ENCODE data around the gene DSC2. TPM values are rescaled to one million over a fixed set of nuclear protein-coding genes. Genes with fewer than 3 reads are reported as not detected.

DSC2 gene
- total RNA-seq, 1 donor from 2014 or later = 48.7 TPM

DNA sequence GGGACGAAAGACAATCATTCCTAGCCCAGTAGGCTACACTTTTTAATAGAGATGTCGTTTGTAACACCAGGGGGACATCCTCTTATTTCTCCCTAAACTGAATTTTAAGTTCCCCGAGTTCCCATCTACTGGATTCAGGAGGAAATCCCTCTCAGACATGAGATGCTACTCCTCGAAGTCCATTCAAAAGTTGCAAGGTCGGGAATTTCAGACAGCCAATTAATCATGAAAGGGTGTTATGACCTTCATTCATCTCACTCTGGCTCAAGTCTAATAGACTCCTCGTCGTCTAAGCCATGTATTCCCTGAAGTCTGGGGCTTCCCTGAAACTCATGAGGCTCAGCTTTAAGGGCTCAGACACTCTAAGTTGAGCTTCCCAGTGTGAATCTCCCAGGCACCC lies 58.5 kb downstream of the DSC2 start:
- Histone ChIP-seq H3K4me1 (ENCODE audit: insufficient read depth, low read length) (peaks cover 6% of the 10 kb centered on the region), H3K9me3 (ENCODE audit: insufficient read depth, low read depth, low read length) (no peaks in the 10 kb centered on the region), H3K4me3 (ENCODE audit: insufficient read depth, low read depth, low read length) (no peak overlapping the region), H4K20me1 (ENCODE audit: insufficient read depth, low read length) (no peaks in the 10 kb centered on the region), H3K4me2 (ENCODE audit: low read length) (no peak overlapping the region), H2AFZ (ENCODE audit: low read depth, low read length) (no peak overlapping the region), H3K9ac (ENCODE audit: low read length) (no peak overlapping the region), H3K36me3 (ENCODE audit: insufficient read depth, low read length) (no peaks in the 10 kb centered on the region), H3K79me2 (ENCODE audit: insufficient read depth, low read length) (no peaks in the 10 kb centered on the region), H3K27ac (ENCODE audit: low read depth, low read length) (no peak overlapping the region), H3K27me3 (ENCODE audit: insufficient read depth, low read length) (peaks cover 44% of the 10 kb centered on the region)
- Mint-ChIP-seq H3K4me1 (ENCODE audit: low read depth, unreplicated experiment) (peaks cover 11% of the 10 kb centered on the region), H3K36me3 (ENCODE audit: low read depth, unreplicated experiment) (no peaks in the 10 kb centered on the region), H3K9me3 (ENCODE audit: unreplicated experiment) (peaks cover 13% of the 10 kb centered on the region), H3K27ac (ENCODE audit: unreplicated experiment) (no peak overlapping the region), H3K27me3 (ENCODE audit: low read depth, unreplicated experiment) (peaks cover 43% of the 10 kb centered on the region), H3K4me3 (ENCODE audit: unreplicated experiment) (peak overlapping the region; percentile 61)
- DNase-seq (ENCODE audit: low read depth) (no peak), FAIRE-seq (no peak)
- TF ChIP-seq EZH2 (IDR thresholded peaks at IDR 0.05; ENCODE audit: insufficient read depth, low read length) = no peak
- TF ChIP-seq, protein P1, sequence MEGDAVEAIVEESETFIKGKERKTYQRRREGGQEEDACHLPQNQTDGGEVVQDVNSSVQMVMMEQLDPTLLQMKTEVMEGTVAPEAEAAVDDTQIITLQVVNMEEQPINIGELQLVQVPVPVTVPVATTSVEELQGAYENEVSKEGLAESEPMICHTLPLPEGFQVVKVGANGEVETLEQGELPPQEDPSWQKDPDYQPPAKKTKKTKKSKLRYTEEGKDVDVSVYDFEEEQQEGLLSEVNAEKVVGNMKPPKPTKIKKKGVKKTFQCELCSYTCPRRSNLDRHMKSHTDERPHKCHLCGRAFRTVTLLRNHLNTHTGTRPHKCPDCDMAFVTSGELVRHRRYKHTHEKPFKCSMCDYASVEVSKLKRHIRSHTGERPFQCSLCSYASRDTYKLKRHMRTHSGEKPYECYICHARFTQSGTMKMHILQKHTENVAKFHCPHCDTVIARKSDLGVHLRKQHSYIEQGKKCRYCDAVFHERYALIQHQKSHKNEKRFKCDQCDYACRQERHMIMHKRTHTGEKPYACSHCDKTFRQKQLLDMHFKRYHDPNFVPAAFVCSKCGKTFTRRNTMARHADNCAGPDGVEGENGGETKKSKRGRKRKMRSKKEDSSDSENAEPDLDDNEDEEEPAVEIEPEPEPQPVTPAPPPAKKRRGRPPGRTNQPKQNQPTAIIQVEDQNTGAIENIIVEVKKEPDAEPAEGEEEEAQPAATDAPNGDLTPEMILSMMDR (IDR thresholded peaks at IDR 0.05; ENCODE audit: insufficient read depth, low read depth, low read length) = no peak

DNA sequence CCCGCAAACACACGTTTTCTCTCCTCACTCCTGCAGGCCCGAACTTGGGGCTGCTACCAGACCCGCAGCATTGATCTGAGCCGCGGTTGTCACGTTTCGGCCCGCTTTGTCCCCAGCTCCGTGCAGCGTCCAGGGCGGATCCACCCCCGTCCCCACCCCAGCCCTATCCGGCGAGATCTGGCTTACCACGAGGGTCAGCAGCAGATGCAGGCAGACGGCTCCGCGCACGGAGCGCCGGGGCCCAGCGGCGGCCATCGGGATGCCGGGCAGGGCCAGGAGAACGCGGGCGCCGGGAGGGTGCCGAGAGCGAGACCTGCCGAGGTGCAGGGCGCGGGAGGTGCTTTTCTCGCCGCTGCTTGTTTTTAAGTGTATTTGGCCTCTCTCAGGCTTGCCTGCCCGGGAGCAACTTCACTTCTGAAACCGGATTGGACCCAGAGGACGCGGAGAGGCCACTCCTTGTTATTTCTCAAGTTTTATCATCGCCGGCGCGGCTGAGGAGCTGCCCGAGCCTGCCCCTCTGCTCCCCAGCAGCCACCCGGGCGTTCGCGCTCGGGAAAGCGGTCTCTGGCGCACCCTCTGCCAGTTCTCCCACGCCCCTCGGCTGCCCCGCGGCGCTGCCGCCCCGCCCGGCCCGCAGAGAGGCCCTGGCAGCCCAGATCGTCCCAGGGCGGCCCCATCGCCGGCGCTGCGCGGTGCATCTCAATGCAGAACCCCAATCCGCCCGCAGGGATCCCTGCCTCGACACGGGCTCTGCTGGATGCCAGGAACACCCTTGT lies 59.6 kb downstream of the DSC2 start, which contains the start of gene DSC3:
Gene DSC3 (minus strand): TSS at position 337 of the 776 bp plus-strand sequence. CDS start 82 bp downstream, at position 255.
- Histone ChIP-seq H3K79me2 (ENCODE audit: insufficient read depth, low read length) (no peaks in the 10 kb centered on the region), H3K27me3 (ENCODE audit: insufficient read depth, low read length) (peaks cover 44% of the 10 kb centered on the region), H4K20me1 (ENCODE audit: insufficient read depth, low read length) (no peaks in the 10 kb centered on the region), H3K4me1 (ENCODE audit: insufficient read depth, low read length) (peaks cover 6% of the 10 kb centered on the region), H3K27ac (ENCODE audit: low read depth, low read length) (no peak within 1 kb of the TSS), H3K36me3 (ENCODE audit: insufficient read depth, low read length) (no peaks in the 10 kb centered on the region), H3K9ac (ENCODE audit: low read length) (peak within 1 kb of the TSS; percentile 40), H3K4me2 (ENCODE audit: low read length) (peak within 1 kb of the TSS; percentile 87), H3K4me3 (ENCODE audit: insufficient read depth, low read depth, low read length) (peak within 1 kb of the TSS; percentile 58), H2AFZ (ENCODE audit: low read depth, low read length) (peak within 1 kb of the TSS; percentile 88), H3K9me3 (ENCODE audit: insufficient read depth, low read depth, low read length) (no peaks in the 10 kb centered on the region)
- TF ChIP-seq, protein P1 (IDR thresholded peaks at IDR 0.05; ENCODE audit: insufficient read depth, low read depth, low read length) = no peak
- peak; percentile 19 for DNase-seq (ENCODE audit: low read depth)
- Mint-ChIP-seq H3K4me3 (ENCODE audit: unreplicated experiment) (peak within 1 kb of the TSS; percentile 90), H3K9me3 (ENCODE audit: unreplicated experiment) (peaks cover 13% of the 10 kb centered on the region), H3K36me3 (ENCODE audit: low read depth, unreplicated experiment) (no peaks in the 10 kb centered on the region), H3K27me3 (ENCODE audit: low read depth, unreplicated experiment) (peaks cover 43% of the 10 kb centered on the region), H3K27ac (ENCODE audit: unreplicated experiment) (peak within 1 kb of the TSS; percentile 77), H3K4me1 (ENCODE audit: low read depth, unreplicated experiment) (peaks cover 16% of the 10 kb centered on the region)
- FAIRE-seq = no peak

DNA sequence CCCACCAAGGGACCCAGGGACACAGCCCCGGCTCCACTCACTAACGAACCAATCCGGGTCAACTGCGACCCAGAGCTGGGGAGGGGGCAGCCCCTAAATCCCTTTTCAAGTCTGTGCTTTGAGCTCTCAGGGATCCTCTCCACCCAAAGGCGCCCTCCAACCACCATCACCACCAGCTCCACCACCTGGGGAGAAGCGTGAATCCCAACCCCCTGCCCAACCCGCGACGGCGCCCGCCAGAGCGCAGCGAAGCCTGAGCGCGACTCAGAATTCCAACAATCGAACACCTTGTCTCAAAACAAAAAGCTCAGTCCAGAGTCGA lies 60.2 kb downstream of the DSC2 start:
- no peaks in the 10 kb centered on the region for H3K79me2 ChIP-seq (ENCODE audit: insufficient read depth, low read length)
- H3K4me2 ChIP-seq (ENCODE audit: low read length) = peak overlapping the region; percentile 87
- H3K9me3 ChIP-seq (ENCODE audit: insufficient read depth, low read depth, low read length) = no peaks in the 10 kb centered on the region
- peaks cover 16% of the 10 kb centered on the region for H3K4me1 Mint-ChIP-seq (ENCODE audit: low read depth, unreplicated experiment)
- H3K36me3 Mint-ChIP-seq (ENCODE audit: low read depth, unreplicated experiment) = no peaks in the 10 kb centered on the region
- peak overlapping the region; percentile 40 for H3K9ac ChIP-seq (ENCODE audit: low read length)
- no peaks in the 10 kb centered on the region for H3K36me3 ChIP-seq (ENCODE audit: insufficient read depth, low read length)
- peak overlapping the region; percentile 88 for H2AFZ ChIP-seq (ENCODE audit: low read depth, low read length)
- peak overlapping the region; percentile 90 for H3K4me3 Mint-ChIP-seq (ENCODE audit: unreplicated experiment)
- DNase-seq (ENCODE audit: low read depth) (no peak), FAIRE-seq (no peak)
- peak overlapping the region; percentile 58 for H3K4me3 ChIP-seq (ENCODE audit: insufficient read depth, low read depth, low read length)
- H3K27ac Mint-ChIP-seq (ENCODE audit: unreplicated experiment) = peak overlapping the region; percentile 47
- H4K20me1 ChIP-seq (ENCODE audit: insufficient read depth, low read length) = no peaks in the 10 kb centered on the region
- H3K4me1 ChIP-seq (ENCODE audit: insufficient read depth, low read length) = peaks cover 6% of the 10 kb centered on the region
- TF ChIP-seq EZH2 (IDR thresholded peaks at IDR 0.05; ENCODE audit: insufficient read depth, low read length) = peak; percentile 18
- TF ChIP-seq, protein P1 (IDR thresholded peaks at IDR 0.05; ENCODE audit: insufficient read depth, low read depth, low read length) = no peak
- no peak overlapping the region for H3K27ac ChIP-seq (ENCODE audit: low read depth, low read length)
- H3K27me3 Mint-ChIP-seq (ENCODE audit: low read depth, unreplicated experiment) = peaks cover 43% of the 10 kb centered on the region
- peaks cover 44% of the 10 kb centered on the region for H3K27me3 ChIP-seq (ENCODE audit: insufficient read depth, low read length)
- peaks cover 13% of the 10 kb centered on the region for H3K9me3 Mint-ChIP-seq (ENCODE audit: unreplicated experiment)
